ENCODE results near the gene UGGT2.

- no peak for TF ChIP-seq CTCF (IDR thresholded peaks at IDR 0.05)
- TF ChIP-seq POLR2A (IDR thresholded peaks at IDR 0.05), result no peak
These were observed 299.1 kb downstream of the UGGT2 start for GRCh38 chr13:95754069-95754468.

Data from esophagus squamous epithelium (tissue), 4 donors.